ENCODE measurements around the gene LYPD6.
"Not testable (repeated sequence)": the region's sequence is repeated elsewhere in the genome, so short reads cannot be mapped to it uniquely, and the experiment has no call there.

LYPD6 gene

GRCh38 chr2:149315461-149315860 is 14.9 kb upstream of the LYPD6 start:
- H3K27ac ChIP-seq (replicated peaks) = no peak overlapping the region
- H3K4me3 ChIP-seq (replicated peaks; ENCODE audit: insufficient read depth, low read length) = no peak overlapping the region
- H3K27me3 ChIP-seq (ENCODE audit: insufficient read depth, poor library complexity, severe bottlenecking) = peaks cover 9% of the 10 kb centered on the region
- TF ChIP-seq CTCF (IDR thresholded peaks at IDR 0.05; ENCODE audit: insufficient read depth, low read length) (no peak), GABPA (IDR thresholded peaks at IDR 0.05; ENCODE audit: low read depth) (no peak), POLR2AphosphoS5 (IDR thresholded peaks at IDR 0.05; ENCODE audit: low read depth) (no peak), SPI1 (IDR thresholded peaks at IDR 0.05; ENCODE audit: borderline replicate concordance, low read depth) (no peak), REST (IDR thresholded peaks at IDR 0.05; ENCODE audit: insufficient replicate concordance, low read depth) (no peak)
- DNase-seq (ENCODE audit: low read depth in 1 of 2, low spot score in 1 of 2) = no peak

GRCh38 chr2:149318566-149318965 is 11.8 kb upstream of the LYPD6 start:
- H3K4me3 ChIP-seq (replicated peaks; ENCODE audit: insufficient read depth, low read length); DNase-seq (ENCODE audit: low read depth in 1 of 2, low spot score in 1 of 2); H3K27me3 ChIP-seq (ENCODE audit: insufficient read depth, poor library complexity, severe bottlenecking); H3K27ac ChIP-seq (replicated peaks): not testable (repeated sequence)

GRCh38 chr2:149320362-149320761 is 10.0 kb upstream of the LYPD6 start:
- H3K27ac ChIP-seq (replicated peaks) = no peak overlapping the region
- DNase-seq (ENCODE audit: low read depth in 1 of 2, low spot score in 1 of 2) = no peak
- TF ChIP-seq SPI1 (IDR thresholded peaks at IDR 0.05; ENCODE audit: borderline replicate concordance, low read depth) = no peak
- TF ChIP-seq POLR2AphosphoS5 (IDR thresholded peaks at IDR 0.05; ENCODE audit: low read depth) = no peak
- TF ChIP-seq GABPA (IDR thresholded peaks at IDR 0.05; ENCODE audit: low read depth) = no peak
- TF ChIP-seq CTCF (IDR thresholded peaks at IDR 0.05; ENCODE audit: insufficient read depth, low read length) = no peak
- TF ChIP-seq REST (IDR thresholded peaks at IDR 0.05; ENCODE audit: insufficient replicate concordance, low read depth) = no peak
- H3K4me3 ChIP-seq (replicated peaks; ENCODE audit: insufficient read depth, low read length) = no peak overlapping the region
- H3K27me3 ChIP-seq (ENCODE audit: insufficient read depth, poor library complexity, severe bottlenecking) = peaks cover 2% of the 10 kb centered on the region

GRCh38 chr2:149329068-149329467 is 1.3 kb upstream of the LYPD6 start:
- no peak for DNase-seq (ENCODE audit: low read depth in 1 of 2, low spot score in 1 of 2)
- Histone ChIP-seq H3K27ac (replicated peaks) (no peak overlapping the region), H3K4me3 (replicated peaks; ENCODE audit: insufficient read depth, low read length) (no peak overlapping the region), H3K27me3 (ENCODE audit: insufficient read depth, poor library complexity, severe bottlenecking) (peaks cover 45% of the 10 kb centered on the region)
- no peak for TF ChIP-seq SPI1 (IDR thresholded peaks at IDR 0.05; ENCODE audit: borderline replicate concordance, low read depth)
- no peak for TF ChIP-seq REST (IDR thresholded peaks at IDR 0.05; ENCODE audit: insufficient replicate concordance, low read depth)

Measured in HL-60 (cell line).